T-helper 1 cell treated with Interleukin-12 subunit alpha and Interleukin-12 subunit beta and Interleukin-4 antibody, amounts not matched to agents 30 μg/mL and 1 μg/mL, for 36 hours (primary cell): ENCODE data around the gene ZFYVE26.

Experiments
- H3K27ac Mint-ChIP-seq: one replicate; pipeline ENCODE4 v1.8.0; 2021; ENCODE audit warnings: mild to moderate bottlenecking, mixed read lengths
- H3K27me3 Mint-ChIP-seq: one replicate; pipeline ENCODE4 v1.8.0; 2021; ENCODE audit warnings: low read depth, mixed read lengths
- H3K36me3 Mint-ChIP-seq: one replicate; pipeline ENCODE4 v1.8.0; 2021; ENCODE audit warnings: low read depth, mixed read lengths
- H3K4me1 Mint-ChIP-seq: one replicate; pipeline ENCODE4 v1.8.0; 2021; ENCODE audit warnings: low read depth, mixed read lengths
- H3K4me3 Mint-ChIP-seq: one replicate; pipeline ENCODE4 v1.8.0; 2021; ENCODE audit warnings: mild to moderate bottlenecking, moderate library complexity, mixed read lengths
- H3K9me3 Mint-ChIP-seq: one replicate; pipeline ENCODE4 v1.8.0; 2021; ENCODE audit warnings: mixed read lengths

Gene ZFYVE26

GRCh38 chr14:67784244-67784823, 32.1 kb downstream of the ZFYVE26 start:
- no peaks in the 10 kb centered on the region for H3K27me3 Mint-ChIP-seq
- no peak overlapping the region for H3K4me3 Mint-ChIP-seq
- H3K9me3 Mint-ChIP-seq: no peaks in the 10 kb centered on the region
- H3K4me1 Mint-ChIP-seq: peaks cover 3% of the 10 kb centered on the region
- no peak overlapping the region for H3K27ac Mint-ChIP-seq
- peaks cover 49% of the 10 kb centered on the region for H3K36me3 Mint-ChIP-seq

GRCh38 chr14:67782090-67782489, 34.3 kb downstream of the ZFYVE26 start:
- Mint-ChIP-seq H3K27ac (no peak overlapping the region), H3K36me3 (peaks cover 45% of the 10 kb centered on the region), H3K9me3 (no peaks in the 10 kb centered on the region), H3K4me1 (peaks cover 3% of the 10 kb centered on the region), H3K4me3 (no peak overlapping the region), H3K27me3 (no peaks in the 10 kb centered on the region)

- Mint-ChIP-seq H3K27me3 (no peaks in the 10 kb centered on the region), H3K27ac (no peak overlapping the region), H3K4me3 (no peak overlapping the region), H3K4me1 (no peaks in the 10 kb centered on the region), H3K36me3 (peaks cover 52% of the 10 kb centered on the region), H3K9me3 (no peaks in the 10 kb centered on the region)
These were observed 37.6 kb downstream of the ZFYVE26 start for GRCh38 chr14:67778792-67779191.

GRCh38 chr14:67776653-67777322, 39.6 kb downstream of the ZFYVE26 start:
- no peaks in the 10 kb centered on the region for H3K4me1 Mint-ChIP-seq
- no peak overlapping the region for H3K4me3 Mint-ChIP-seq
- no peaks in the 10 kb centered on the region for H3K27me3 Mint-ChIP-seq
- H3K27ac Mint-ChIP-seq: no peak overlapping the region
- H3K36me3 Mint-ChIP-seq: peaks cover 54% of the 10 kb centered on the region
- H3K9me3 Mint-ChIP-seq: no peaks in the 10 kb centered on the region

- Mint-ChIP-seq H3K27me3 (no peaks in the 10 kb centered on the region), H3K4me1 (no peaks in the 10 kb centered on the region), H3K4me3 (no peak overlapping the region), H3K27ac (no peak overlapping the region), H3K36me3 (peaks cover 55% of the 10 kb centered on the region), H3K9me3 (no peaks in the 10 kb centered on the region)
These were observed 42.5 kb downstream of the ZFYVE26 start for GRCh38 chr14:67773844-67774377.

GRCh38 chr14:67768219-67768618, 48.2 kb downstream of the ZFYVE26 start:
- peaks cover 46% of the 10 kb centered on the region for H3K36me3 Mint-ChIP-seq
- H3K4me1 Mint-ChIP-seq: no peaks in the 10 kb centered on the region
- H3K27me3 Mint-ChIP-seq: no peaks in the 10 kb centered on the region
- no peaks in the 10 kb centered on the region for H3K9me3 Mint-ChIP-seq
- H3K27ac Mint-ChIP-seq: no peak overlapping the region
- H3K4me3 Mint-ChIP-seq: no peak overlapping the region

- H3K27ac Mint-ChIP-seq: no peak overlapping the region
- H3K27me3 Mint-ChIP-seq: no peaks in the 10 kb centered on the region
- H3K4me3 Mint-ChIP-seq: no peak overlapping the region
- no peaks in the 10 kb centered on the region for H3K9me3 Mint-ChIP-seq
- H3K4me1 Mint-ChIP-seq: no peaks in the 10 kb centered on the region
- peaks cover 37% of the 10 kb centered on the region for H3K36me3 Mint-ChIP-seq
These were observed 50.2 kb downstream of the ZFYVE26 start for GRCh38 chr14:67766035-67766680.

GRCh38 chr14:67765192-67765834, 51.1 kb downstream of the ZFYVE26 start:
- Mint-ChIP-seq H3K27ac (no peak overlapping the region), H3K4me1 (no peaks in the 10 kb centered on the region), H3K27me3 (no peaks in the 10 kb centered on the region), H3K4me3 (no peak overlapping the region), H3K9me3 (no peaks in the 10 kb centered on the region), H3K36me3 (peaks cover 41% of the 10 kb centered on the region)

- Mint-ChIP-seq H3K27me3 (no peaks in the 10 kb centered on the region), H3K9me3 (no peaks in the 10 kb centered on the region), H3K27ac (no peak overlapping the region), H3K4me1 (no peaks in the 10 kb centered on the region), H3K36me3 (peaks cover 39% of the 10 kb centered on the region), H3K4me3 (no peak overlapping the region)
These were observed 51.9 kb downstream of the ZFYVE26 start for GRCh38 chr14:67764496-67764895.

GRCh38 chr14:67763158-67763822, 53.1 kb downstream of the ZFYVE26 start:
- peaks cover 32% of the 10 kb centered on the region for H3K36me3 Mint-ChIP-seq

GRCh38 chr14:67762051-67762450, 54.3 kb downstream of the ZFYVE26 start:
- Mint-ChIP-seq H3K4me1 (no peaks in the 10 kb centered on the region), H3K36me3 (peaks cover 36% of the 10 kb centered on the region), H3K27ac (no peak overlapping the region), H3K4me3 (no peak overlapping the region), H3K9me3 (no peaks in the 10 kb centered on the region), H3K27me3 (no peaks in the 10 kb centered on the region)

More at GRCh38 chr14:67763158-67763822, 53.1 kb downstream of the ZFYVE26 start:
- no peak overlapping the region for H3K27ac Mint-ChIP-seq
- no peaks in the 10 kb centered on the region for H3K4me1 Mint-ChIP-seq
- H3K4me3 Mint-ChIP-seq: no peak overlapping the region
- H3K27me3 Mint-ChIP-seq: no peaks in the 10 kb centered on the region
- H3K9me3 Mint-ChIP-seq: no peaks in the 10 kb centered on the region

- no peak overlapping the region for H3K27ac Mint-ChIP-seq
- H3K27me3 Mint-ChIP-seq: no peaks in the 10 kb centered on the region
- H3K9me3 Mint-ChIP-seq: no peaks in the 10 kb centered on the region
- peaks cover 38% of the 10 kb centered on the region for H3K36me3 Mint-ChIP-seq
- H3K4me3 Mint-ChIP-seq: no peak overlapping the region
- H3K4me1 Mint-ChIP-seq: no peaks in the 10 kb centered on the region
These were observed 56.5 kb downstream of the ZFYVE26 start for GRCh38 chr14:67759916-67760315.

GRCh38 chr14:67757175-67757574, 59.2 kb downstream of the ZFYVE26 start:
- peaks cover 40% of the 10 kb centered on the region for H3K36me3 Mint-ChIP-seq
- no peak overlapping the region for H3K4me3 Mint-ChIP-seq
- no peak overlapping the region for H3K27ac Mint-ChIP-seq

GRCh38 chr14:67756496-67756895, 59.9 kb downstream of the ZFYVE26 start:
- Mint-ChIP-seq H3K27me3 (no peaks in the 10 kb centered on the region), H3K9me3 (no peaks in the 10 kb centered on the region), H3K4me1 (no peaks in the 10 kb centered on the region), H3K27ac (no peak overlapping the region), H3K36me3 (peaks cover 44% of the 10 kb centered on the region), H3K4me3 (no peak overlapping the region)

More at GRCh38 chr14:67757175-67757574, 59.2 kb downstream of the ZFYVE26 start:
- H3K27me3 Mint-ChIP-seq: no peaks in the 10 kb centered on the region
- no peaks in the 10 kb centered on the region for H3K9me3 Mint-ChIP-seq
- no peaks in the 10 kb centered on the region for H3K4me1 Mint-ChIP-seq
